Smooth muscle cell (in vitro differentiated cells): ENCODE results near the gene RASGRP4. TPM values are rescaled to one million over a fixed set of nuclear protein-coding genes. Genes with fewer than 3 reads are reported as not detected.

Experiments
- DNase-seq: peaks from one replicate; lab custom pipeline; 2025; ENCODE audit not compliant: unreplicated experiment; lab: John Stamatoyannopoulos, UW
- H2AFZ ChIP-seq: fragments of 200-600 bp; sonication (generic); 2 replicates; pipeline ENCODE4 v1.6.0; 2016; ENCODE audit warnings: antibody characterized with exemption, low read depth, mild to moderate bottlenecking
- H3F3A ChIP-seq: fragments of 200-600 bp; sonication (generic); 2 replicates; pipeline ENCODE4 v1.6.0; 2017; ENCODE audit warnings: antibody characterized with exemption, low read depth
- H3K27ac ChIP-seq: fragments of 200-600 bp; sonication (generic); 2 replicates; pipeline ENCODE4 v1.5.1; 2016; ENCODE audit warnings: low read depth, mild to moderate bottlenecking
- H3K27me3 ChIP-seq: fragments of 200-600 bp; sonication (generic); 2 replicates; pipeline ENCODE4 v1.6.1; 2016; ENCODE audit warnings: low read depth, mild to moderate bottlenecking
- H3K36me3 ChIP-seq: fragments of 200-600 bp; sonication (generic); 2 replicates; pipeline ENCODE4 v1.5.1; 2016; ENCODE audit warnings: low read depth
- H3K4me1 ChIP-seq: fragments of 200-600 bp; sonication (generic); 2 replicates; pipeline ENCODE4 v1.5.1; 2016; ENCODE audit warnings: low read depth
- H3K4me2 ChIP-seq: fragments of 200-600 bp; sonication (generic); 2 replicates; pipeline ENCODE4 v1.6.0; 2016; ENCODE audit warnings: mild to moderate bottlenecking
- H3K4me3 ChIP-seq: fragments of 200-600 bp; sonication (generic); 2 replicates; pipeline ENCODE4 v1.5.1; 2016; ENCODE audit warnings: mild to moderate bottlenecking
- H3K79me2 ChIP-seq: fragments of 200-600 bp; sonication (generic); 2 replicates; pipeline ENCODE4 v1.6.0; 2016; ENCODE audit warnings: low read depth, mild to moderate bottlenecking
- H3K9ac ChIP-seq: fragments of 200-600 bp; sonication (generic); 2 replicates; pipeline ENCODE4 v1.6.0; 2016; ENCODE audit warnings: low read depth
- H3K9me3 ChIP-seq: fragments of 200-600 bp; sonication (generic); replicated peaks from 2 replicates; pipeline ENCODE4 v1.5.1; 2016; ENCODE audit warnings: low read depth
- H4K20me1 ChIP-seq: fragments of 200-600 bp; sonication (generic); 2 replicates; pipeline ENCODE4 v1.6.0; 2016; ENCODE audit warnings: low read depth
- WGBS: methylation state at CpG from one replicate; pipeline ENCODE4 v1.1.7; 2016; ENCODE audit warnings: low lambda C conversion rate; 5-methylcytosine and 5-hydroxymethylcytosine counted together
- polyA plus RNA-seq: library from polyadenylated mRNA; unstranded; fragments of >200 nt; fragmentation: Nextera tagmentation; extraction: Ambion mirVana; gene quantifications from 2 replicates; pipeline ENCODE4 v1.2.1, GENCODE V29; 2016
- total RNA-seq: library from RNA; depleted of rRNA; stranded (reverse); fragments of >200 nt; gene quantifications from 2 replicates; pipeline ENCODE4 v1.2.3, GENCODE V29; 2014
- TF ChIP-seq, protein P1 (sequence below): fragments of 200-600 bp; sonication (generic); IDR thresholded peaks from 2 replicates; pipeline ENCODE4 v1.5.1; 2017; ENCODE audit warnings: borderline replicate concordance, mild to moderate bottlenecking, antibody characterized with exemption; ENCODE audit not compliant: insufficient read depth, poor library complexity, severe bottlenecking

The RASGRP4 gene
- total and polyA plus RNA-seq, 2 experiments from 2014 or later, result not detected

DNA sequence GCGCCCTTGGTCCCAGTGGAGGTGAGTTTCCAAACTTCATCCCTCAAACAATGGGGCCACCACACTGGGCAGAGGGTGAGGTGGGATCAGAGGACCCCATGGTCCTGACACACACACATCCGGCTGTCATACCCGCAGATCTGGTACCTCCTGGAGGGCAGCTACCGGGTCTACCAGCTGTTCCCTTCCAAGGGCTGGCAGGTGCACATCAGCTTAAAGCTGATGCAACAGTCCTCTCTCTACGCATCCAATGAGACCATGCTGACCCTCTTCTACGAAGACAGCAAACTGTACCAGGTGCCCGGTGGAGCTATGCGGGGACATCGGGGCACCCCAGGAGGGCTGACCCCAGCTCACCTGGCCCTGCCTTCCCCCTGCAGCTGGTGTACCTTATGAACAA, 65.7 kb downstream of the RASGRP4 start:
- WGBS, result 90% methylated on average over 9 of the region's 9 CpGs
- TF ChIP-seq, protein P1, sequence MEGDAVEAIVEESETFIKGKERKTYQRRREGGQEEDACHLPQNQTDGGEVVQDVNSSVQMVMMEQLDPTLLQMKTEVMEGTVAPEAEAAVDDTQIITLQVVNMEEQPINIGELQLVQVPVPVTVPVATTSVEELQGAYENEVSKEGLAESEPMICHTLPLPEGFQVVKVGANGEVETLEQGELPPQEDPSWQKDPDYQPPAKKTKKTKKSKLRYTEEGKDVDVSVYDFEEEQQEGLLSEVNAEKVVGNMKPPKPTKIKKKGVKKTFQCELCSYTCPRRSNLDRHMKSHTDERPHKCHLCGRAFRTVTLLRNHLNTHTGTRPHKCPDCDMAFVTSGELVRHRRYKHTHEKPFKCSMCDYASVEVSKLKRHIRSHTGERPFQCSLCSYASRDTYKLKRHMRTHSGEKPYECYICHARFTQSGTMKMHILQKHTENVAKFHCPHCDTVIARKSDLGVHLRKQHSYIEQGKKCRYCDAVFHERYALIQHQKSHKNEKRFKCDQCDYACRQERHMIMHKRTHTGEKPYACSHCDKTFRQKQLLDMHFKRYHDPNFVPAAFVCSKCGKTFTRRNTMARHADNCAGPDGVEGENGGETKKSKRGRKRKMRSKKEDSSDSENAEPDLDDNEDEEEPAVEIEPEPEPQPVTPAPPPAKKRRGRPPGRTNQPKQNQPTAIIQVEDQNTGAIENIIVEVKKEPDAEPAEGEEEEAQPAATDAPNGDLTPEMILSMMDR, result no peak
- H3K27me3 ChIP-seq, result peaks cover 45% of the 10 kb centered on the region

DNA sequence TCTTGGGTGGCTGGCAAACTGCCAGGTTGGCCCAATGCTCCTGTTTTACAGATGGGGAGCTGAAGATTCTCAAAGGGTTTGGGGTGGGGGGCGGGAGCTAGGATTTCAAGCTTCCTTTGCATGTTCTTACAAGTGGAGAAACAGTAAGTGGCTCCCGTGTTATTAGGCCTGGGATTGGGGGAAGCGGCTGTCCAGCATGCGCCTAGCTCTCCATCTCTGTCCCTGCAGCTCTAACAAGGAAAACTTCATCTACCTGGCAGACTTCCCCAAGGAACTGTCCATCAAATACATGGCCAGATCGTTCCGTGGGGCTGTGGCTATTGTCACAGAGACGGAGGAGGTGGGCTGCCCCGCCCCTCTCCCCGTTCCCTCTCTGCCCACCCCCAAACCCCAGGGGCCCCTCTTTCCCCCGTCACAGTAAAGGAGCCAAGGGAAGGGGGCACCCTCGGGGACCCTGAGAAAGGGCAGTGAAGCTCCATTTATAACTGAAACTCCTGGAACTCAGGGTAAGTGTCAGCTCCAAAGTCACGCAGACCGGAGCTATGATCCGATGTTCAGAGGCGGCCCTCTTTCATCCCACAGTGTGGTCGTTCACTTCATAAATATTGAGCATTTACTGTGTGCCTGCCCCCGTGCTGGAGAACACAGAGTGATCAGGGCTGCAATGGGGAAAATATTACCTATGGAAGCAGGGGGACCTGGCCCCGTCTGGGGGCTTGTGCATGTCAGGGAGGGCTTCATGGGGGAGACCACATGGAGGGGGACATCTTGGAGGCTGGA, 66.6 kb downstream of the RASGRP4 start:
- no peak overlapping the region for H3K4me3 ChIP-seq
- H3K9ac ChIP-seq, result no peak overlapping the region
- H3K4me1 ChIP-seq, result no peaks in the 10 kb centered on the region
- no peaks in the 10 kb centered on the region for H3K36me3 ChIP-seq
- H3K79me2 ChIP-seq, result no peaks in the 10 kb centered on the region
- no peak overlapping the region for H3K4me2 ChIP-seq
- H2AFZ ChIP-seq, result no peak overlapping the region
- 75% methylated on average over 17 of the region's 18 CpGs for WGBS
- TF ChIP-seq, protein P1, result no peak
- no peak for DNase-seq
- no peaks in the 10 kb centered on the region for H3K9me3 ChIP-seq
- no peaks in the 10 kb centered on the region for H3F3A ChIP-seq
- H3K27me3 ChIP-seq, result peaks cover 45% of the 10 kb centered on the region
- H4K20me1 ChIP-seq, result no peaks in the 10 kb centered on the region
- no peak overlapping the region for H3K27ac ChIP-seq

More for the DNA sequence above, 65.7 kb downstream of the RASGRP4 start:
- no peak overlapping the region for H3K9ac ChIP-seq
- no peaks in the 10 kb centered on the region for H4K20me1 ChIP-seq
- no peak overlapping the region for H2AFZ ChIP-seq
- no peak overlapping the region for H3K27ac ChIP-seq
- no peaks in the 10 kb centered on the region for H3K4me1 ChIP-seq
- H3K79me2 ChIP-seq, result no peaks in the 10 kb centered on the region
- no peaks in the 10 kb centered on the region for H3K9me3 ChIP-seq
- no peaks in the 10 kb centered on the region for H3K36me3 ChIP-seq
- DNase-seq, result no peak
- no peak overlapping the region for H3K4me2 ChIP-seq
- H3F3A ChIP-seq, result no peaks in the 10 kb centered on the region
- H3K4me3 ChIP-seq, result no peak overlapping the region

Other genes starting within 250 kb of the RASGRP4 start
- 0.27 TPM in 1 of 2 replicates, not detected in the other for gene DPF1, start 202.0 kb downstream of the RASGRP4 start, total RNA-seq
- 2.4 and 3.1 TPM in 2 replicates for gene DPF1, start 202.0 kb downstream of the RASGRP4 start, polyA plus RNA-seq
- 4.0 and 8.1 TPM in 2 replicates for gene PPP1R14A, start 169.8 kb downstream of the RASGRP4 start, total RNA-seq
- gene PPP1R14A, start 169.8 kb downstream of the RASGRP4 start, polyA plus RNA-seq, result 88.4 and 89.7 TPM in 2 replicates
- 153 and 157 TPM in 2 replicates for gene SPINT2, start 161.6 kb downstream of the RASGRP4 start, total RNA-seq
- 201 and 453 TPM in 2 replicates for gene SPINT2, start 161.6 kb downstream of the RASGRP4 start, polyA plus RNA-seq
- gene C19orf33, start 122.0 kb downstream of the RASGRP4 start, total RNA-seq, result 97.5 and 136 TPM in 2 replicates
- 22.1 and 96.5 TPM in 2 replicates for gene C19orf33, start 122.0 kb downstream of the RASGRP4 start, polyA plus RNA-seq
- 80.1 and 87.5 TPM in 2 replicates for gene YIF1B, start 110.3 kb downstream of the RASGRP4 start, total RNA-seq
- gene YIF1B, start 110.3 kb downstream of the RASGRP4 start, polyA plus RNA-seq, result 185 and 216 TPM in 2 replicates
- gene KCNK6, start 106.4 kb downstream of the RASGRP4 start, total RNA-seq, result 6.5 and 7.2 TPM in 2 replicates
- 12.6 and 13.4 TPM in 2 replicates for gene KCNK6, start 106.4 kb downstream of the RASGRP4 start, polyA plus RNA-seq
- 0.94 TPM in 1 of 2 replicates, not detected in the other for gene CATSPERG, start 90.4 kb downstream of the RASGRP4 start, total RNA-seq
- 0.32 and 0.98 TPM in 2 replicates for gene CATSPERG, start 90.4 kb downstream of the RASGRP4 start, polyA plus RNA-seq
- 279 and 377 TPM in 2 replicates for gene PSMD8, start 51.6 kb downstream of the RASGRP4 start, total RNA-seq
- gene PSMD8, start 51.6 kb downstream of the RASGRP4 start, polyA plus RNA-seq, result 387 and 404 TPM in 2 replicates
- 2.1 TPM in 1 of 2 replicates, not detected in the other for gene GGN, start 38.2 kb downstream of the RASGRP4 start, total RNA-seq
- gene GGN, start 38.2 kb downstream of the RASGRP4 start, polyA plus RNA-seq, result 1.00 and 2.2 TPM in 2 replicates
- gene SPRED3, start 37.5 kb downstream of the RASGRP4 start, total RNA-seq, result 1.7 and 3.0 TPM in 2 replicates
- 1.8 and 2.8 TPM in 2 replicates for gene SPRED3, start 37.5 kb downstream of the RASGRP4 start, polyA plus RNA-seq
- 7.5 and 8.5 TPM in 2 replicates for gene FAM98C, start 23.1 kb downstream of the RASGRP4 start, total RNA-seq
- 15.9 and 26.1 TPM in 2 replicates for gene FAM98C, start 23.1 kb downstream of the RASGRP4 start, polyA plus RNA-seq
- 0.13 and 0.31 TPM in 2 replicates for gene RYR1, start 7.5 kb upstream of the RASGRP4 start, total RNA-seq
- 0.08 and 0.95 TPM in 2 replicates for gene RYR1, start 7.5 kb upstream of the RASGRP4 start, polyA plus RNA-seq
- gene MAP4K1, start 191.7 kb upstream of the RASGRP4 start, total RNA-seq, result 0.22 and 2.1 TPM in 2 replicates
- gene MAP4K1, start 191.7 kb upstream of the RASGRP4 start, polyA plus RNA-seq, result 0.91 TPM in 1 of 2 replicates, not detected in the other
- 324 and 334 TPM in 2 replicates for gene EIF3K, start 193.0 kb upstream of the RASGRP4 start, total RNA-seq
- 178 and 181 TPM in 2 replicates for gene EIF3K, start 193.0 kb upstream of the RASGRP4 start, polyA plus RNA-seq
- 311 TPM in 2 replicates for gene ACTN4, start 221.4 kb upstream of the RASGRP4 start, total RNA-seq
- gene ACTN4, start 221.4 kb upstream of the RASGRP4 start, polyA plus RNA-seq, result 53.8 and 60.4 TPM in 2 replicates